H54 (cell line): ENCODE results near the gene ZC3H7B.
A peak's percentile ranks its signal among the peaks of the same experiment; 100 is the strongest.
"Not testable (repeated sequence)": the region's sequence is repeated elsewhere in the genome, so short reads cannot be mapped to it uniquely, and the experiment has no call there.

Experiments
- DNase-seq: peaks from one replicate; pipeline ENCODE4 v3.0.0; 2011; ENCODE audit warnings: low spot score, mixed read lengths; ENCODE audit not compliant: insufficient read length
- FAIRE-seq: peaks from 3 replicates; lab custom pipeline; 2011; peaks lifted over from hg19 to GRCh38; lab: Jason Lieb, UNC
- POLR2A ChIP-seq: IDR thresholded peaks from 2 replicates; pipeline ENCODE4 v1.6.1; 2011; ENCODE audit warnings: low read depth, mild to moderate bottlenecking, low read length

ZC3H7B gene

DNA sequence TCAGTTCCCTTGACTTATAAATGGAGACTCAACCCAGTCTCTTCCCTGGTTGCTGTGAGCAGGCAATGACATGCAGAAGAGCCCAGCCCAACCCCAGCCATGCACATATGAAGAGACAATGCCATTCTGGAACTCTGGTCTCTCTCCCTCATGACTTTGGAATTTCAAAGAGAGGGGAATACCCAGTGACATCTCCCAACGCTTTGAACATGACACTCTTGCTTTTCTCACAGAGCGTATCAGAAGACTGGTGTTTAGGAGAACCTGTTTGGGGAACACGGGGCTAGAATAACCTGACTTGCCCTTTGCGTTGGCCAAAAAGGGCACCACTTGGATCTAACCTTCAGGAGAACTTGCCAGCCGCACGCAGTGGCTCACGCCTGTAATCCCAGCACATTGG is 28.2 kb upstream of the ZC3H7B start:
- FAIRE-seq (no peak), DNase-seq (no peak)
- no peak for TF ChIP-seq POLR2A

DNA sequence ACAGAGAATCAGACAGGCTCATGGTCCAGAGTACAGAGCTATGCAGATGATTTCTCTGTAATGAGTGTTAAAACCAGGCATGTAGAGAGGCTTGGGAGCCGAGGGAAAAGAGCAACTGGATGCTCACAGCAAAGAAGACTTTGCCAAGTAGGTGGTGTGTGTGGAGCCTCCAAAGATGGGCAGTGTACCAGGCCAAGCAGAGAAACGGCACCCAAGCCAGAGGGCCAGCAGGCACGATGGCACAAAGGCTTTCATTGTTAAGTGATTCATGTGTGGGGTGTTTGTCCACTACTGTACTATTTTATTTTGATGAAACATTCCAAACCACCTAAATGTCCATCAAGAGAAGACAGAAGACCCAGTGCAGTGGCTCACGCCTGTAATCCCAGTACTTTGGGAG is 26.5 kb upstream of the ZC3H7B start:
- FAIRE-seq (no peak), DNase-seq (no peak)
- TF ChIP-seq POLR2A = no peak

DNA sequence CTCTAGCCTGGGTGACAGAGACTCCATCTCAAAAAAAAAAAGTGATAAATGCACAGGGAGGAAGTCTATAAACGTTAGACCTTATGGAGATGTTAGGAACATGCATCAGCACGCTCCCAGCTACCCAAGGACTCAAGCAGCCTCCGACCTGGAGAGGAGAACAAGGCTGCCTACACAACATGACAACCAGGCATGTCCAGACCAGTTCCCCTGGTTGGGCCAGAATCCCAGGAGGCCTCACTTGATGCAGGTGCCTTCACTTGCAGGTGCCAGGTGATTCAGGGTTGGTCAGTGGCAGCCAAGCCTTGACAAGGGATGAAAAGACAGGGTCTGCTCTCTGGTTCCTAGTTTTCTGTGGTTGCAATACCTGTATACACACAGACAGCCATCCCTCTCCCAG is 21.3 kb upstream of the ZC3H7B start:
- DNase-seq (no peak), FAIRE-seq (no peak)
- no peak for TF ChIP-seq POLR2A

DNA sequence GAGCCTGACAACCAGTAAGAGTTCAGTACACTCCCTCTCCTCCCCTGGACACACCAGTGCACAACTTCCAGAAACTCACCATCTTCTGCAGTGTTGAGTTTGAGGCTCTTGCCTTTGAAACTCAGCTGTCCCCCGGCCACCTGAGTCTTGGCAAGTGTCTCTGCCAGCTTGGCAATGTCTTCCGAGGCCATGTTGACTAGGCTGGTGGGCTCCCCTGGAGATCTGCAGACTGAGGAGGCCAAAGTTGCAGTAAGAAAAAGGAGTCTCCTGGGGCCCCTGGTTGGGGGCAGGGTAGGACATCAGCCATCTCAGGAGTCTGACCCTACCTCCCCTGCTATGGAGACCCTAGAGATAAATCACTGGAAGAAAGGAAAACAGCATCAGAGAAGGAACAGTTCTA is 20.5 kb upstream of the ZC3H7B start:
- FAIRE-seq = no peak
- no peak for TF ChIP-seq POLR2A
- no peak for DNase-seq

DNA sequence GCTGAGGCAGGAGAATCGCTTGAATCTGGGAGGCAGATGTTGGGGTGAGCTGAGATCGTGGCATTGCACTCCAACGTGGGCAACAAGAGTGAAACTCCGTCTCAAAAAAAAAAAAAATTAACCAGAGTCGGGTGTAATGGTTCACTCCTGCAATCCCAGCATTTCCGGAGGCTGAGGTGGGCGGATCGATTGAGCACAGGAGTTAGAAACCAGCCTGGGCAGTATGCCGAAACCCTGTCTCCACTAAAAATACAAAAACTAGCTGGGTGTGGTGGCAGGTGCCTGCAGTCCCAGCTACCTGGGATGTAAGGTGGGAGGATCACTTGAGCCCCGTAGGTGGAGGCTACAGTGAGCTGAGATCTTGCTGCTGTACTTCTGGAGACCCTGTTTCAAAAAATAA is 16.9 kb upstream of the ZC3H7B start:
- DNase-seq (no peak), FAIRE-seq (no peak)
- no peak for TF ChIP-seq POLR2A

DNA sequence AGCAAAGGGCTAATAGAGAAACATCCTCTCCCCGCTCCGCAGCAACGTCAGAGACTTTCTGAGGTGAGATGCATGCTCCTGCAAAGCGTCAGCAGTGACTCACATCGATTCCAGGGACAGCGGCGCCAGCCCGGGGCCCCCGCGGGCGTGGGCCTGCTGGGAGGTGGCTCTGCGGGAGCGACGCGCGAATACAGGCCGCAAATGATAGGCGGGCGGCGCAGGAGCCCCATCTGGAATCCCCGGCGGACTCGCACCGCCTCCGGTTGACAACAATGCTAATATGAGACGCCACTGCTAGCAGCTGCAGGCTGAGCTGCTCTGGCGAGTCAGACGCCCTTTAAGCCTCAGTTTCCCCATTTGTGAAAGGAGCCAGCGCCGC is 15.9 kb upstream of the ZC3H7B start:
- DNase-seq (peak; percentile 77), FAIRE-seq (no peak)
- TF ChIP-seq POLR2A = no peak

DNA sequence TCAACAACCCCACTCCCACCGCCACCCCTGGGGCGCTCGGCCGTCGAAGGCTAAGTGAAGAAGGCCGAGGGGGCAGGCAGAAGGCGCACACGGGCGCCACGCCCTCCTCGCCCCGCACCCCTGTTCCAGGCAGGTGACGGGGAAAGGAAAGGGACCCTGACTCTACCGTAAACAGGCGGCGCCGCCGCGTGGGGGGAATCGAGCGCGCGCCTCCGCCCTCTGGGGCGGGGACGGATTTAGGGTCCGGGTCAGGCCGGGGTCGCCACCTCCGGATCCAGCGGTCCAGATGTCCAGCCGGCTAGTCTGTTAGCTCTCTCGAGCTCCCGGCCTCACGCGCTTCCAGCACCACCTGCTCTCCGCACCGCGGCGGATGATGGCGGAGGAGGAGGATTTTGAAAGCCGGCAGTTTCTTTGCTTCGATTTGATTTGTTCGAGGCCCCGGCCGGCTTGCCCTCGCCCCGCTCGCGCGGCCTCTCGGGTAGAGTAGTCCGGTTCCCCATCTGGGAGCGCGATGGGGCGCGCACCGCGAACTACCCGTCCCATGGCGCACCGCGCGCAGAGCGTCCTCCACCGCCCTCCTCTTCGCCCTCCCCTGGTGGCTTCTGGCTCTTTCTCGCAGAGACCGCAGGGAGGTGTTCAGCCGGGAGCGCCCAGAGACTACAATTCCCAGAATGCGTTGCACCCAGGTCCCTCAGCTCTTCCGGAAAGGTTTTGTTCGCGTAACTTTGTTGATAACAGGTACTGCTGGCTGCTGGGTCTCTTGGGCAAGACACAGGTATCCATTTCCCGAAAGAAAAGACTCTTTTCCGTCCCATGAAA is 15.3 kb upstream of the ZC3H7B start, which contains the start of gene RANGAP1:
Gene RANGAP1 (minus strand): TSS at position 368 of the 819 bp plus-strand sequence. CDS start 5,143 bp downstream, outside the sequence.
- peak; percentile 71 for FAIRE-seq
- TF ChIP-seq POLR2A = peak; percentile 63
- DNase-seq = peak; percentile 78

DNA sequence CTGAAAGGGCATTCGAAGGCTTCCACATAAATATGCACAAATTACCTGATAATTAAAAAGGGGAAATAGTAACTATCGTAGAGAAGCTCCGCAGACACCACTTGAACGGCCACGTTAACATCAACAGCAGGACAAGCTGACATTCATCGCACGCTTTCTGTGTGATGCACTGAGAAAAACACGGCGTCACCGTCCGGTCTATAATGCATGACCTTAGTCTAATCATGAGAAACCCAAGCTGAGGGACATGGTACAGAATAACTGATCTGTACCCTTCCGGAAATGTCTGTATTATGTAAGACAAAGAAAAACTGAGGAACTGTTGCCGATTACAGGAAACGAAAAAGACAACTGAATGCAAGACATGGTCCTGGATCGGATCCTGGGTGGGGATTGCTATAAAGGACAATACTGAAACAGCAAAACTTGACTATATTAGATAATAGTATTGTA is 14.7 kb upstream of the ZC3H7B start:
- no peak for TF ChIP-seq POLR2A
- no peak for DNase-seq
- FAIRE-seq = no peak

DNA sequence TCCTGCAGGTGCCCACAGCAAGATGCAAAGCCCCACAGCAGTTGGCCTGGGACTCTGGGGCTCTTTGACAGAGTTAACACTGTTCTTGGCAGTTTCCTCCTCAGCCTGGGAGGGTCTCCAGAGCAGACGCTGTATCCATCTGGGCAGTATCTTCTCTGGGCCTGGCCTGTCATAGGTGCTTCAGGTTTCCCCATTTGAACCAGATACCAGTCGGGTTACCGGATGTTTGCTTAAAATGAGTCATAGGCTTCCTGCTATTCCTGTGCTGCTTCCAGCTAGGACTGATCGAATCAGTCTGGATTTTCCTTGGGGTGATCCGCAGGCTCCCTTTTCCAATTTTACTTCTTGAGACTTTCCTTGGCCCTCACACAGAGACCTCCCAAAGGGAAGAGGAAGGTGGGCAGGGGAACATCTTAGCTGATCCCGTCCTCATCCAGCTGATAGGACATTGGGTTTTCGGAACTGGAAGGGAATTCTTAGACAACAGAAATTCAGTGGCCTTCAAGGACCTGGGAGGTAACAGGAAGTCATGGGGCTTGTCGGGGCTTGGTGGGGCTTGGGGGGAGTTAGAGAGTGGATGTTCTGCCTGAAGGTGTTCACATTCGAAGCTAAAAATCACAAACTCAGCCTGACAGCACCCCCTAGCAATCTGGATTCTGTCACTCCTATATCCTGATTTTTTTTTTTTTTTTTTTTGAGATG is 12.9 kb upstream of the ZC3H7B start:
- DNase-seq (no peak), FAIRE-seq (peak; percentile 45)
- TF ChIP-seq POLR2A = no peak

DNA sequence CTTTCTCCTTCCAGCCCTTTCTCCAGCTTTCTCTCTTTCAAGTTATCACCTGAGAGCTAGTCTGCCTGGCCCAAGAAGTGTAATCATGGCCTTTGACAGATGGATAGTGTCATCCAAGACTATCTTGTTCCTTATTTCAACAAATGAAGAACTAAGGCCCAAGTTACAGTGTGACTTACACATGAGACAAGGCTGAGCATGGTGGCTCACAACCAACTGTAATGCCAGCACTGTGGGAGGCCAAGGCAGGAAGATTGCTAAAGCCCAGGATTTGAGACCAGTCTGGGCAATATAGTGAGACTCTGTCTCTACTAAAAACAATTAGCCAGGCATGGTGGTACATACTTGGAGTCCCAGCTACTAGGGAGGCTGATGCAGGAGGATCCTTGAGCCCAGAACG is 11.7 kb upstream of the ZC3H7B start:
- no peak for TF ChIP-seq POLR2A
- FAIRE-seq (no peak), DNase-seq (no peak)

DNA sequence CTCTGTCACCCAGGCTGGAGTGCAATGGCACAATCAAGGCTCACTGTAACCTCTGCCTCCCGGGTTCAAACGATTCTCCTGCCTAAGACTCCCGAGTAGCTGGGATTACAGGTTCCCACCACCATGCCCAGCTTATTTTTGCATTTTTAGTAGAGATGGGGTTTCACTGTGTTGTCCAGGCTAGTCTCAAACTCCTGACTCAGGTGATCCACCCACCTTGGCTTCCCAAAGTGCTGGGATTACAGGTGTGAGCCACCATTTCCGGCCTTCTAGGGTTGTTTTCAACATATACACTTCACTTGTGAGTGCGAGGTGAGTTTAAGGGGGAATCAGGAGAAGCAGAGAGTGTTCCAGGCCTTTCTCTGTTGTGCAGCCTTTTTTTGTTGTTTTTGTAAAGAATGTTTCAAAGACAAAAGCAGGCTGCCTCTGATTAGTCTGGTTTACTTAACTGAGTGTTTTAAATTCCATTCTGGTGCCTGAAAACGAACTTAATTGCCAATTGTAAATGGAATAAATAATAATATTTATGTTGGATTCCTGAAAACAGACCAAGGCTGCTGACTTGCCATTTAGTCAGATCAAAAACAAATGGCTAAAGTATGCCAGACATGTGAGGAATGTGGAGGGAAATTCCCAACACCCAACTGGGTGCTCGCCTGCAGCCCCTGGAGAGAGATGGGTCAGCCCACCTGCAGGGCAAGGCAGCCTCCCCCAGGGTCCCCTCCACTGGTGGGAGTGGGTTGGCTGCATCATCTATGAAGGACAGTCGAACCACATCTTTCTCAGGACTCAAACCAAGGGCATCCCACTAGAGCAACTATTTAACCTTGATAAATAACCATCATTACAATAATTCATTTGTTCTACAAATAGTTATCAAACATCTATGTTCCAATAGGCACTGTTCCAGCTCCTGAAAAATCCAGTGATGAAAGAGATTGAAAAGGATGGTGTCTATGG is 10.8 kb upstream of the ZC3H7B start:
- DNase-seq (no peak), FAIRE-seq (no peak)
- no peak for TF ChIP-seq POLR2A

DNA sequence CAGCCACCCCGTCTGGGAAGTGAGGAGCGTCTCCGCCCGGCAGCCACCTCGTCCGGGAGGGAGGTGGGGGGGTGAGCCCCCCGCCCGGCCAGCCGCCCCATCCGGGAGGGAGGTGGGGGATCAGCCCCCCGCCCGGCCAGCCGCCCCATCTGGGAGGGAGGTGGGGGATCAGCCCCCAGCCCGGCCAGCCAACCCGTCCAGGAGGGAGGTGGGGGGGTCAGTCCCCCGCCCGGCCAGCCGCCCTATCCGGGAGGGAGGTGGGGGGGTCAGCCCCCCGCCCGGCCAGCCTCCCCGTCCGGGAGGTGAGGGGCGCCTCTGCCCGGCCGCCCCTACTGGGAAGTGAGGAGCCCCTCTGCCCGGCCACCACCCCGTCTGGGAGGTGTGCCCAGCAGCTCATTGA is 6.5 kb upstream of the ZC3H7B start:
- DNase-seq, FAIRE-seq: not testable (repeated sequence)

DNA sequence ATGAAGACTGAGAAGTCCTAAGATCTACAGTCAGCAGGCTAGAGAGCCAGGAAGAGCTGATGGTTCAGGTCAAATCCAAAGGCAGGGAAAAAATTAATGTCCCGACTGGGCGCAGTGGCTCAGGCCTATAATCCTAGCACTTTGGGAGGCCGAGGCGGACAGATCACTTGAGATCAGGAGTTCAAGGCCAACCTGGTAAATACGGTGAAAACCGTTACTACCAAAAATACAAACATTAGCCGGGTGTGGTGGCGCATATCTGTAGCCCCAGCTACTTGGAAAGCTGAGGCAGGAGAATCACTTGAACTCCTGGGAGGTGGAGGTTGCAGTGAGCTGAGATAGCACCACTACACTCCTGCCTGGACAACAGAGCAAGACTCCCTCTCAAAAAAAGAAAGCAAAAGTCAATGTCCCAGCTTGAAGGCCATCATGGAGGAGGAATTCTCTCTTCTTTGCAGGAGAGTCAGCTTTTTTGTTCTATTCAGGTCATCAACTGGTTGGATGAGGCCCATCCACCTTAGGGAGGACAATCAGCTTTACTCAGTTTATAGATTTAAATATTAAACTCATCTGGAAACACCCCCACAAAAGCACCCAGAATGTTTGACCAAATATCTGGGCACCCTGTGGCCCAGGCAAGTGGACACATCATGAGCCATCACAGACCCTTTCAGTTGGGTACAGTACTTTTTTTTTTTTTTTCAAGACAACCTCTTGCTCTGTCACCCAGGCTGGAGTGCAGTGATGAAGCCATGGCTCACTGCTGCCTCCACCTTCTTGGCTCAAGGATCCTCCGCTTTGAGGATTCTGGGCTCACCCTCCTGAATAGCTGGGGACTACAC is 4.3 kb upstream of the ZC3H7B start:
- FAIRE-seq (no peak), DNase-seq (no peak)
- no peak for TF ChIP-seq POLR2A
